ENCODE measurements around the gene TMED1.
A peak's percentile ranks its signal among the peaks of the same experiment; 100 is the strongest.
"Not testable (repeated sequence)": the region's sequence is repeated elsewhere in the genome, so short reads cannot be mapped to it uniquely, and the experiment has no call there.

Gene TMED1

GRCh38 chr19:10852098-10852800 is 16.2 kb upstream of the TMED1 start:
- TF ChIP-seq POLR2A (IDR thresholded peaks at IDR 0.05; ENCODE audit: low read length) (no peak), GATA1 (IDR thresholded peaks at IDR 0.05; ENCODE audit: low read depth, low read length) (no peak)
- DNase-seq, result no peak

GRCh38 chr19:10850631-10851030 is 14.6 kb upstream of the TMED1 start:
- no peak for TF ChIP-seq POLR2A (IDR thresholded peaks at IDR 0.05; ENCODE audit: low read length)
- TF ChIP-seq GATA1 (IDR thresholded peaks at IDR 0.05; ENCODE audit: low read depth, low read length), result no peak

DNA sequence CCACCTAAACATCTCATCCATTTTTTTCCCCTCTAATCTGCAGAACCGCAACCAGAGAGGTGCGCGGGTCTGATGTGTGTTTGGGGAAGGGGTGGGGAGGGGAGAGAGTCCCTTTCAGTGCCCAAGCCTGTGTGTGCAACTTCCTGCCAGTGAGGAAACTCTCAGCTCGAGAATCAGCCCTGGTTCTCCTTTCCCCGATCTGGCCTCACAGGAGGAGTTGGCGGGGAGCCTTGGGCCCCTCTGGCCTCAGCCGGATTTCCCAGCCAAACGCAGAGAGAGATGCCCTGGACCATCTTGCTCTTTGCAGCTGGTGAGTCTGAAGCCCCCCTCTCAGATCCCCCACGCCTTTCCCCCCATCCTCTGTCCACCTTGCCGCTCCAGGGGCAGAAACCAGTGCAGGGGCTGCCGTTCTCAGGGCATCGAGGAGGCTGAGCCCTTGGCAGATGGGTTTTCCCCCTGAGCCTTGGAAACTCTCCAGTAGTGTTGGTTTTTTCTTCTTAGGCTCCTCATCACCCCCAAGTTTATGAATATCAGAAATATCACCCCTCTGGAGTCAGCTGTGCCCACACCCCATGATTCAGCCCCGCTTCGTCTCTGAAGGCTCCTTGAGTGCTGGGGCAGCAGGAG is 12.3 kb upstream of the TMED1 start, which contains the start of gene C19orf38:
TSS of gene C19orf38 (plus strand) at position 186 of the 627 bp plus-strand sequence. CDS start at position 280, 94 bp downstream.
- no peak for TF ChIP-seq POLR2A (IDR thresholded peaks at IDR 0.05; ENCODE audit: low read length)
- TF ChIP-seq GATA1 (IDR thresholded peaks at IDR 0.05; ENCODE audit: low read depth, low read length), result no peak
- DNase-seq, result no peak

More at GRCh38 chr19:10850631-10851030, 14.6 kb upstream of the TMED1 start:
- DNase-seq, result no peak

DNA sequence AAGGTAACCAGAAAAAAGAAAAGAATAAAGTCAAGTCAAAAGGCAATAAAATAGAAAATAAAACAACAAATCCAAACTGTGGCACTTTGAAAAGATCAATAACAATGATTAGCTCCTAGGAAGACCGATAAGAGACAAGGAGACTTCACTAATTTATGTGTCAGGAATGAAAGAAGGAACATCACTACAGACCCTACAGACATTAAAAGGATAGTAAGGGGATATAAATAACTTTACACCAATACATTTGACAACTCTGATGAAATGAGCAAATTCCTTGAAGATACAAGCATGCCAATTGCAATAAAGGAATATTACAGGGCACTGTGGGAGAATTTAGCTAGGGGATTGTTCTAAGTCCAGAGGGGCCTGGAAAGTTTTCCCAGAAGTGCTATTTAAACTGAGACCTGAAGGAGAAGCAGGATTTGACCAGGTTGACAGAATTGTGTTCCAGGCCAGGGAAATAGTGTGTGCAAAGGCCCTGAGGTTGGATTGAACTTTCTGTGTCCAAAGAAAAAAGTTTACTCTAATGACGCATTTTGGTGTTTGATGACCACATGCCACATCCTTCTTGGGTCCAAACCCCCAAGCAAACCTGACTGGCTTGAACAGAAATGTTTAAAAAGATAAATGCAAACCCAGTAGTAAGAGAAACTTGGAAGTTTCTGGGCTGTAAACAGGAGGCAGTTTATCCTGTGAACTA is 10.6 kb upstream of the TMED1 start:
- no peak for TF ChIP-seq GATA1 (IDR thresholded peaks at IDR 0.05; ENCODE audit: low read depth, low read length)
- no peak for TF ChIP-seq POLR2A (IDR thresholded peaks at IDR 0.05; ENCODE audit: low read length)
- no peak for DNase-seq

DNA sequence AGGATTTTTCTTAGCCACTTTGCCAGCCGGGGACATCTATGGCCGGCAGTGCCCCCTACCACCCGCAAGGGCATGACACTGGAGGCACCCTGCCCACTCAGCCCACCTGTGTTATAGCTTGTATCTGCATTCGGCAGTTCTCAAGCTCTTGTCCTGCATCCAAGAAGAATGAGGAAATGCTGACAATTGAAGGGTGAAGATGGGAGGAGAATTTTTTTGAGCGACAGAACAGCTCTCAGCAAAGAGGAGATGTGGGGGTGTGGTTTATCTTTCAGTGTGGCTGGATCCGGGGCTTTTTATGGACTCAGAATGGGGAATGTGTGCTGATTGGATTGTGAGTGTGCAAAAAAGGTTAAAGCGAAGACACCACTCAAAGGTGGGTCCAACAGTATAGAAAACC is 6.8 kb upstream of the TMED1 start:
- DNase-seq, result no peak
- TF ChIP-seq POLR2A (IDR thresholded peaks at IDR 0.05; ENCODE audit: low read length) (no peak), GATA1 (IDR thresholded peaks at IDR 0.05; ENCODE audit: low read depth, low read length) (no peak)

DNA sequence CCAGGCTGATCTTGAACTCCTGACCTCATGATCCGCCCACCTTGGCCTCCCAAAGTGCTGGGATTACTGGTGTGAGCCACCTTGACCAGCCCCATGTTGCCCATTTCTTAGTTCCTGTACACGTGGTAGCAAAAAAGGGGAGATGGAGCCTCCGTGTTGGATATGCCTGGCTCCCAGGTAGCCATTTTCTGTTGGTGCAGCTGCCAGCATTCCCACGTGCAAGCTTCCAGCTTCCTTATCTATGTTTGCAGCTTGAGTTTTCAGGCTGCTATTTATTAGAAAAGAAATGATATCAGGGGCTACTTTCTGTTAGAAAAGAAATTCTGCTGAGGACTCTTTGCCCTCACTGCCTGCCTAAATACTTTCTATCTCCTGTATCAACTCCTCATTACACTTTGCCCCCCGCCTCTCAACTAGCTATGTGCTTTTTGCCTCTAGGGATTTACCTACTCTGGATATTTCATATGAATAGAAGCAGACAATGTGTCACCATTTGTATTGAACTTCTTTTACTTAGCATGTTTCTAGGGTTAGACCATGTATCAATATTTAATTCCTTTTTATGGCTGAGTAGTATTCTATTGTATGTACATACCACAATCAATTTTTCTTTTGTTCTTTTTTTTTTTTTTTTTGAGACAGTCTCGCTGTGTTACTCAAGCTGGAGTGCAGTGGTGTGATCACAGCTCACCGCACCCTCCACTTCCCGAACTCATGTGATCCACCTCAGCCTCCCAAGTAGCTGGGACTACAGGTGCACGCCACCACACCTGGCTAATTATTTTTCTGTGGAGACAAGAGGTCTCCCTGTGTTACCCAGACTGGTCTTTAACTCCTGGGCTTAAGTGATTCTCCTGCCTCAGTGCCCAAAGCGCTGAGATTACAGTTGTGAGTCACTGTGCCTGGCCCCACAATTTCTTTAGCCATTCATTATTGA is 3.4 kb upstream of the TMED1 start:
- peak; percentile 73 to 86 for DNase-seq
- TF ChIP-seq POLR2A (IDR thresholded peaks at IDR 0.05; ENCODE audit: low read length) (peak; percentile 41), GATA1 (IDR thresholded peaks at IDR 0.05; ENCODE audit: low read depth, low read length) (no peak)

- TF ChIP-seq POLR2A (IDR thresholded peaks at IDR 0.05; ENCODE audit: low read length) (peak; percentile 7), GATA1 (IDR thresholded peaks at IDR 0.05; ENCODE audit: low read depth, low read length) (no peak)
- DNase-seq, result no peak
Observed at GRCh38 chr19:10838377-10838776, 2.4 kb upstream of the TMED1 start.

DNA sequence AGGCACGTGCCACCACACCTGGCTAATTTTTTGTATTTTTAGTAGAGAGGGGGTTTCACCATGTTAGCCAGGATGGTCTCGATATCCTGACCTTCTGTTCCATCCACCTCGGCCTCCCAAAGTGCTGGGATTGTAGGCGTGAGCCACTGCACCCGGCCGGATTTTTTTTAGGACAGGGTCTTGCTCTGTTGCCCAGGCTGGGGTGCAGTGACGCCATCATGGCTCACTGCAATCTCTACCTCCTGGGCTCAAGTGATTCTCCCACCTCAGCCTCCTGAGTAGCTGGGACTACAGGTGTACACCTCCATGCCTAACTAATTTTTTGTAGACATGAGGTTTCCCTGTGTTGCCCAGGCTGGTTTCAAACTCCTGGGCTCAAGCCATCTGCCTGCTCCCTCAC is 1.6 kb upstream of the TMED1 start:
- DNase-seq, result not testable (repeated sequence)

DNA sequence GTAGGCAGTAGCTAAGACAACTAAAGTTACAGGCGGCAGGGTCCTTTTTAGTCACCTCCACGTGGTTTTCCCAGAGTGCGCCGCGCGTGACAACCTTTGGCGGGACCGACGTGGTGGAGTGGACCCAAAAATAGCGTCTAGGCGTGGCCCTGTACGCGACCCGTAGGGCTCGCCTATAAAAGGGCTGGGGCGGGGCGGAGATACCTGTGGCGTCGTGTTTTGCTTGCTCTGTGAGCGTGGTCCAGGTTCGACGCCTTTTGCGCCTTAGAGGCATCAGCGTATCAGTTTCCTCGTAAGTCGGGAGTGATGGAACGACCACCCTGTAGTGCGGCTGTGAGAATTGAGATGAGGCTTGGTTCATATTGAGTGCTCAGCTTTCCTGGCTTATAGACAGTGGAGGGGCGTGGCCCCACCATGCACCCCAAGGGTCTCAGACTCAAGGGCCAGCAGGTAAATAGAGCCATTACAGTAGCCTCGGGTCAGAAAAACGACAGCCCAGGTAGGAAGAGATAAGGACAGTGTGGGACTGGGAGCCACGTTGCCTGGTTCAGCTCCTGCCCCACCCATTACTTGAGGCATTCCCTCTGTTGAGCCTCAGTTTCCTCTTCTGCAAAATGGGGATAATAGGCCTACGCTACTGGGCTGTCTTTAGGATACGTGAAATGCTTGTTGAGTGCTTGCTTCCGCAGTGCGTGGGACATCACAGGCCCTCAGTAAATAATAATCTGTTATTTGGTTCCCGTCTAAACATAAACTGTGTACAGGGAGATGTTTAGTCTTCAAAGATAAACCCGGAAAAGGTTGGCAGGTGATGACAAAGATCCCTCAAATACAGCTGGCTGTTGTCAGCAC is 693 bp upstream of the TMED1 start:
- DNase-seq, result peak; percentile 93
- TF ChIP-seq GATA1 (IDR thresholded peaks at IDR 0.05; ENCODE audit: low read depth, low read length), result no peak
- TF ChIP-seq POLR2A (IDR thresholded peaks at IDR 0.05; ENCODE audit: low read length), result no peak

- TF ChIP-seq POLR2A (IDR thresholded peaks at IDR 0.05; ENCODE audit: low read length), result no peak
- no peak for TF ChIP-seq GATA1 (IDR thresholded peaks at IDR 0.05; ENCODE audit: low read depth, low read length)
Observed at GRCh38 chr19:10835089-10835753, 791 bp downstream of the TMED1 start.

GRCh38 chr19:10832939-10833296 is 3.1 kb downstream of the TMED1 start:
- no peak for TF ChIP-seq POLR2A (IDR thresholded peaks at IDR 0.05; ENCODE audit: low read length)
- no peak for TF ChIP-seq GATA1 (IDR thresholded peaks at IDR 0.05; ENCODE audit: low read depth, low read length)
- no peak for DNase-seq

More at GRCh38 chr19:10835089-10835753, 791 bp downstream of the TMED1 start:
- DNase-seq, result no peak

Data from erythroblast (primary cell).